Esophagus (tissue), 2 donors: ENCODE data around the gene NTRK3. TPM values are rescaled to one million over a fixed set of nuclear protein-coding genes. Genes with fewer than 3 reads are reported as not detected.
"Not testable (repeated sequence)": the region's sequence is repeated elsewhere in the genome, so short reads cannot be mapped to it uniquely, and the experiment has no call there.

ENCODE experiments used
- H3K27ac ChIP-seq, 2 donors: one replicate each; pipeline ENCODE4 v1.5.1; 2013; ENCODE audit warnings: low read depth in 2 of 2, mild to moderate bottlenecking in 2 of 2, inconsistent platforms in 1 of 2, low read length in 1 of 2, moderate library complexity in 1 of 2
- H3K27me3 ChIP-seq, 2 donors: one replicate each; pipeline ENCODE4 v1.6.1; 2013; ENCODE audit warnings: low read length in 2 of 2, control low read depth in 1 of 2, mild to moderate bottlenecking in 1 of 2; ENCODE audit not compliant: insufficient read depth in 2 of 2, control insufficient read depth in 1 of 2
- H3K36me3 ChIP-seq, 2 donors: one replicate each; pipeline ENCODE4 v1.6.1; 2013; ENCODE audit warnings: low read length in 1 of 2; ENCODE audit not compliant: control insufficient read depth in 2 of 2, insufficient read depth in 2 of 2
- H3K4me1 ChIP-seq, 2 donors: one replicate each; pipeline ENCODE4 v1.6.1; 2013; ENCODE audit warnings: low read length in 1 of 2; ENCODE audit not compliant: control insufficient read depth in 2 of 2, insufficient read depth in 2 of 2
- H3K4me3 ChIP-seq, 2 donors: one replicate each; pipeline ENCODE4 v1.5.1; 2013; ENCODE audit warnings: low read length in 2 of 2, mild to moderate bottlenecking in 2 of 2, low read depth in 1 of 2, moderate library complexity in 1 of 2
- H3K9me3 ChIP-seq, 2 donors: one replicate each; pipeline ENCODE4 v1.6.1; 2013; ENCODE audit warnings: mild to moderate bottlenecking in 2 of 2, low read depth in 1 of 2, low read length in 1 of 2, moderate library complexity in 1 of 2; ENCODE audit not compliant: control insufficient read depth in 2 of 2, insufficient read depth in 1 of 2
- WGBS, 2 donors: extraction: QIAGEN DNeasy Blood & Tissue Kit; methylation state at CpG; one replicate each; pipeline ENCODE4 v1.1.7; 2013; 5-methylcytosine and 5-hydroxymethylcytosine counted together
- polyA plus RNA-seq, 2 donors: library from polyadenylated mRNA; stranded (reverse); fragments of 200-250 nt; gene quantifications; one replicate each; pipeline ENCODE4 v1.2.3, GENCODE V29; 2013
- donor health status: healthy with polysubstance abuse.
- donor health status: Bipolar disorder and iron deficiency.

NTRK3 gene
- polyA plus RNA-seq, 2 donors, result 0.61 to 0.77 TPM

- Histone ChIP-seq H3K36me3 (no peaks in the 10 kb centered on the region), H3K4me3 (no peak overlapping the region), H3K9me3 (no peaks in the 10 kb centered on the region), H3K27ac (no peak overlapping the region), H3K27me3 (no peaks in the 10 kb centered on the region), H3K4me1 (no peaks in the 10 kb centered on the region)
- WGBS, 2 donors, result 88 to 92% methylated on average over 2 of the region's 2 CpGs
These were observed 405.0 kb downstream of the NTRK3 start for GRCh38 chr15:87851497-87851896.

- Histone ChIP-seq H3K36me3 (no peaks in the 10 kb centered on the region), H3K4me1 (no peaks in the 10 kb centered on the region), H3K4me3 (no peak overlapping the region), H3K27me3 (no peaks in the 10 kb centered on the region), H3K9me3 (no peaks in the 10 kb centered on the region), H3K27ac (no peak overlapping the region)
- 53 to 69% methylated on average over 4 of the region's 4 CpGs for WGBS, 2 donors
These were observed 405.6 kb downstream of the NTRK3 start for GRCh38 chr15:87850916-87851315.

- H3K36me3 ChIP-seq, result no peaks in the 10 kb centered on the region
- H3K9me3 ChIP-seq, result no peaks in the 10 kb centered on the region
- WGBS, 2 donors, result 72 to 83% methylated on average over 2 of the region's 2 CpGs
- H3K4me3 ChIP-seq, result no peak overlapping the region
- H3K27ac ChIP-seq, result no peak overlapping the region
- H3K27me3 ChIP-seq, result no peaks in the 10 kb centered on the region
- H3K4me1 ChIP-seq, result no peaks in the 10 kb centered on the region
These were observed 407.4 kb downstream of the NTRK3 start for GRCh38 chr15:87849181-87849580.

GRCh38 chr15:87848012-87848411 is 408.5 kb downstream of the NTRK3 start:
- 68 to 75% methylated on average over 1 of the region's 1 CpG for WGBS, 2 donors
- no peaks in the 10 kb centered on the region for H3K9me3 ChIP-seq
- H3K27ac ChIP-seq, result no peak overlapping the region
- H3K4me3 ChIP-seq, result no peak overlapping the region
- H3K4me1 ChIP-seq, result no peaks in the 10 kb centered on the region
- no peaks in the 10 kb centered on the region for H3K36me3 ChIP-seq
- H3K27me3 ChIP-seq, result no peaks in the 10 kb centered on the region

GRCh38 chr15:87846746-87847145 is 409.8 kb downstream of the NTRK3 start:
- H3K4me1 ChIP-seq, result no peaks in the 10 kb centered on the region
- 79 to 82% methylated on average over 3 of the region's 3 CpGs for WGBS, 2 donors
- H3K27me3 ChIP-seq, result no peaks in the 10 kb centered on the region
- H3K27ac ChIP-seq, result no peak overlapping the region
- no peaks in the 10 kb centered on the region for H3K36me3 ChIP-seq
- H3K9me3 ChIP-seq, result no peaks in the 10 kb centered on the region
- H3K4me3 ChIP-seq, result no peak overlapping the region

GRCh38 chr15:87843312-87843711 is 413.2 kb downstream of the NTRK3 start:
- Histone ChIP-seq H3K4me3 (no peak overlapping the region), H3K27me3 (no peaks in the 10 kb centered on the region), H3K27ac (no peak overlapping the region), H3K9me3 (no peaks in the 10 kb centered on the region), H3K4me1 (no peaks in the 10 kb centered on the region), H3K36me3 (no peaks in the 10 kb centered on the region)
- 92 to 96% methylated on average over 3 of the region's 3 CpGs for WGBS, 2 donors

- Histone ChIP-seq H3K4me3 (no peak overlapping the region), H3K9me3 (no peaks in the 10 kb centered on the region), H3K27me3 (no peaks in the 10 kb centered on the region), H3K27ac (no peak overlapping the region), H3K4me1 (no peaks in the 10 kb centered on the region), H3K36me3 (no peaks in the 10 kb centered on the region)
- 64 to 76% methylated on average over 1 of the region's 1 CpG for whole genome bisulfite sequencing, 2 donors
These were observed 415.0 kb downstream of the NTRK3 start for GRCh38 chr15:87841426-87841998.

GRCh38 chr15:87835830-87836229 is 420.7 kb downstream of the NTRK3 start:
- H3K4me3 ChIP-seq, H3K36me3 ChIP-seq, H3K27me3 ChIP-seq, H3K9me3 ChIP-seq, H3K27ac ChIP-seq, H3K4me1 ChIP-seq: not testable (repeated sequence)
- WGBS, 2 donors, result 74 to 89% methylated on average over 2 of the region's 2 CpGs

- H3K9me3 ChIP-seq, H3K27me3 ChIP-seq, H3K36me3 ChIP-seq, H3K4me3 ChIP-seq, H3K4me1 ChIP-seq, H3K27ac ChIP-seq: not testable (repeated sequence)
- 81 to 82% methylated on average over 5 of the region's 5 CpGs for WGBS, 2 donors
These were observed 423.2 kb downstream of the NTRK3 start for GRCh38 chr15:87833333-87833732.

GRCh38 chr15:87829332-87830050 is 427.0 kb downstream of the NTRK3 start:
- Histone ChIP-seq H3K27ac (no peak overlapping the region), H3K27me3 (no peaks in the 10 kb centered on the region), H3K4me1 (no peaks in the 10 kb centered on the region), H3K4me3 (no peak overlapping the region), H3K9me3 (peaks cover 0 to 3% of the 10 kb centered on the region in 2 donors), H3K36me3 (no peaks in the 10 kb centered on the region)
- 72 to 75% methylated on average over 4 of the region's 4 CpGs for WGBS, 2 donors
